ENCODE measurements around the gene SASH1.

The SASH1 gene

GRCh38 chr6:148461986-148462577 is 119.4 kb downstream of the SASH1 start:
- DNase-seq, result no peak

- no peak for DNase-seq
Measured at GRCh38 chr6:148463671-148464070, 121.0 kb downstream of the SASH1 start.

GRCh38 chr6:148464319-148465010 is 121.8 kb downstream of the SASH1 start:
- peak; percentile 9 for DNase-seq

- no peak for DNase-seq
Measured at GRCh38 chr6:148465011-148465335, 122.3 kb downstream of the SASH1 start.

GRCh38 chr6:148465670-148466069 is 123.0 kb downstream of the SASH1 start:
- DNase-seq, result no peak

GRCh38 chr6:148466158-148466557 is 123.5 kb downstream of the SASH1 start:
- no peak for DNase-seq

GRCh38 chr6:148467926-148468325 is 125.3 kb downstream of the SASH1 start:
- DNase-seq, result no peak

GRCh38 chr6:148470156-148470555 is 127.5 kb downstream of the SASH1 start:
- no peak for DNase-seq

- DNase-seq, result no peak
Measured at GRCh38 chr6:148470606-148471465, 128.2 kb downstream of the SASH1 start.

GRCh38 chr6:148471624-148472159 is 129.1 kb downstream of the SASH1 start:
- DNase-seq, result no peak

GRCh38 chr6:148472171-148473105 is 129.8 kb downstream of the SASH1 start:
- no peak for DNase-seq

- DNase-seq, result no peak
Measured at GRCh38 chr6:148479497-148479896, 136.9 kb downstream of the SASH1 start.

- no peak for DNase-seq
Measured at GRCh38 chr6:148487461-148487860, 144.8 kb downstream of the SASH1 start.

GRCh38 chr6:148491638-148492251 is 149.1 kb downstream of the SASH1 start:
- DNase-seq, result no peak

- DNase-seq, result no peak
Measured at GRCh38 chr6:148492654-148493290, 150.1 kb downstream of the SASH1 start.

- no peak for DNase-seq
Measured at GRCh38 chr6:148493424-148493823, 150.8 kb downstream of the SASH1 start.

- no peak for DNase-seq
Measured at GRCh38 chr6:148494226-148494625, 151.6 kb downstream of the SASH1 start.

- no peak for DNase-seq
Measured at GRCh38 chr6:148495029-148495428, 152.4 kb downstream of the SASH1 start.

- no peak for DNase-seq
Measured at GRCh38 chr6:148497257-148497656, 154.6 kb downstream of the SASH1 start.

GRCh38 chr6:148497717-148498116 is 155.1 kb downstream of the SASH1 start:
- DNase-seq, result no peak

GRCh38 chr6:148500402-148500801 is 157.8 kb downstream of the SASH1 start:
- no peak for DNase-seq
